Left ventricle myocardium inferior (tissue), 1 donor: ENCODE results near the gene SBF2. TPM values are rescaled to one million over a fixed set of nuclear protein-coding genes. Genes with fewer than 3 reads are reported as not detected.

Source experiments
- DNase-seq: peaks from one replicate; pipeline ENCODE4 v3.0.0-alpha.2; 2020
- H3K27ac ChIP-seq: fragments of 200-600 bp; replicated peaks from 2 replicates; pipeline ENCODE4 v1.8.0; 2021
- H3K27me3 ChIP-seq: fragments of 200-600 bp; 2 replicates; pipeline ENCODE4 v1.8.0; 2021; ENCODE audit warnings: low read depth
- H3K36me3 ChIP-seq: fragments of 200-600 bp; 2 replicates; pipeline ENCODE4 v1.8.0; 2021
- H3K4me1 ChIP-seq: fragments of 200-600 bp; 2 replicates; pipeline ENCODE4 v1.8.0; 2021
- H3K4me3 ChIP-seq: fragments of 200-600 bp; 2 replicates; pipeline ENCODE4 v1.8.0; 2021; ENCODE audit warnings: mild to moderate bottlenecking, moderate library complexity
- H3K9me3 ChIP-seq: fragments of 200-600 bp; replicated peaks from 2 replicates; pipeline ENCODE4 v1.8.0; 2021
- intact Hi-C: fragments of 100-400 bp; cut with micrococcal nuclease; formaldehyde crosslinking; loops from one replicate; pipeline ENCODE4 v1.11.0; 2022
- total RNA-seq: library from RNA; stranded (reverse); fragmentation: NEBNext Ultra II Directional; extraction: Animal tissue kit (Norgen Biotek cat#: 25700); gene quantifications from one replicate; pipeline ENCODE4 v1.2.1, GENCODE V29; 2021
- TF ChIP-seq, protein P1 (sequence below): fragments of 200-600 bp; IDR thresholded peaks from 2 replicates; pipeline ENCODE4 v1.8.0; 2021; ENCODE audit warnings: antibody characterized with exemption, mild to moderate bottlenecking, borderline replicate concordance
- donor health status: DM: no; HTN: yes; CAD: no; lungs with severe emphysema.

Gene SBF2
- total RNA-seq, 1 donor from 2014 or later = 17.8 TPM

DNA sequence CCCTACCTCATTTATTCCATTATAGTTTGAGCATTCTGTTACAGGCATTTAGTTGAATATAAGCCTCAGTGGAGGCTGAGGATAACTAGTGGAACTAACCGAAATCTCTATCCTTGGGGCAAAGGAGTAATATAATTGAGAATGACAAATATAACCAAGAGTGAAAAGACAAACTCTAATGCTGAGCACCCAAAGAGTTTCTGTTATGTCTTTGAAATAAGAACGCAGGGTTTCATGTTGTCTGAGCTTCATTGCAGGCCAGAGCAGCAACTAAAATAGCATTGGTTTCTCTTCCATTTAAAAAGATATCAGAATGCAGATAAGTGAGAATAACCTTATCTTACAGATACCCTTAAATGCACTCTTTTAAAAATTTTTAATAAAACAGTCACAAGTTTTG lies 131.8 kb downstream of the SBF2 start:
- TF ChIP-seq, protein P1, sequence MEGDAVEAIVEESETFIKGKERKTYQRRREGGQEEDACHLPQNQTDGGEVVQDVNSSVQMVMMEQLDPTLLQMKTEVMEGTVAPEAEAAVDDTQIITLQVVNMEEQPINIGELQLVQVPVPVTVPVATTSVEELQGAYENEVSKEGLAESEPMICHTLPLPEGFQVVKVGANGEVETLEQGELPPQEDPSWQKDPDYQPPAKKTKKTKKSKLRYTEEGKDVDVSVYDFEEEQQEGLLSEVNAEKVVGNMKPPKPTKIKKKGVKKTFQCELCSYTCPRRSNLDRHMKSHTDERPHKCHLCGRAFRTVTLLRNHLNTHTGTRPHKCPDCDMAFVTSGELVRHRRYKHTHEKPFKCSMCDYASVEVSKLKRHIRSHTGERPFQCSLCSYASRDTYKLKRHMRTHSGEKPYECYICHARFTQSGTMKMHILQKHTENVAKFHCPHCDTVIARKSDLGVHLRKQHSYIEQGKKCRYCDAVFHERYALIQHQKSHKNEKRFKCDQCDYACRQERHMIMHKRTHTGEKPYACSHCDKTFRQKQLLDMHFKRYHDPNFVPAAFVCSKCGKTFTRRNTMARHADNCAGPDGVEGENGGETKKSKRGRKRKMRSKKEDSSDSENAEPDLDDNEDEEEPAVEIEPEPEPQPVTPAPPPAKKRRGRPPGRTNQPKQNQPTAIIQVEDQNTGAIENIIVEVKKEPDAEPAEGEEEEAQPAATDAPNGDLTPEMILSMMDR = no peak
- Histone ChIP-seq H3K9me3 (peaks cover 19% of the 10 kb centered on the region), H3K4me1 (peaks cover 32% of the 10 kb centered on the region), H3K4me3 (no peak overlapping the region), H3K36me3 (no peaks in the 10 kb centered on the region), H3K27ac (no peak overlapping the region), H3K27me3 (no peaks in the 10 kb centered on the region)
- no peak for DNase-seq
- intact Hi-C loops = no loop called here

DNA sequence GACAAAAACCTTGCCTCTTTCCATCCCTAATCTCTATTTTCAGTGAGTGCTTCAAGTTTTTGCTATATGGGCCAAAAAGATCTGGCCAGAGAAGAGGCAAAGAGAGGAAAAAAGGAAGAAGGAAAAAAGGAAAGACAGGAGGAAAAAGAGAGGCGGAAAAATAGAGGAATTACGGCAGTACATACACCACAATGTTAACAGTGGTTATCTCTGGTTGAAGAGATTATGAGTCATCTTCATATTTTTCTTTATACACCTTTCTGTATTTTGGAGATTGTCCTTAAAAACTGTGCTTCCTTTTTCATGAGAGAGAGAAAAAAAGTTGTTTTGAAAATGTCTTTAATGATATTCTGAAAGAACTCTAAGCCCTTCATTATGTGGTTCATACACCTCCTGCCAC lies 133.7 kb downstream of the SBF2 start:
- TF ChIP-seq, protein P1 = no peak
- Histone ChIP-seq H3K27me3 (no peaks in the 10 kb centered on the region), H3K27ac (no peak overlapping the region), H3K9me3 (peaks cover 23% of the 10 kb centered on the region), H3K4me3 (no peak overlapping the region), H3K4me1 (peaks cover 32% of the 10 kb centered on the region), H3K36me3 (no peaks in the 10 kb centered on the region)
- intact Hi-C loops = no loop called here
- DNase-seq = no peak

DNA sequence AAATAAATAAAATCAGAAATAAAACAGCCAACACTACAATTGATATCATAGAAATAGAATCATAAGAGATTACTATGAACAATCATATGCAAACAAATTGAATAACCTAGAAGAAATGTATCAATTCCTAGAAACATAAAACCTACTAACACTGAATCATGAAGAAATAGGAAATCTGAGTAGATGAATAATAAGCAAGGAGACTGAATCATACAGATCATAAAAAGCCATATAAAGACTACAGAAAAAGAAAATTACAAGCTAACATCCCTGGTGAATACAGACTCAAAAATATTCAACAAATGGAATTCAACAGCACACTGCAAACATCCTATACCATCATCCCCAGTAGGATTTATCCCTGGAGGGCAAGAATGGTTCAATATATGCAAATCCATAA lies 135.6 kb downstream of the SBF2 start:
- Histone ChIP-seq H3K4me3 (no peak overlapping the region), H3K9me3 (peaks cover 23% of the 10 kb centered on the region), H3K27me3 (no peaks in the 10 kb centered on the region), H3K36me3 (no peaks in the 10 kb centered on the region), H3K27ac (no peak overlapping the region), H3K4me1 (peaks cover 24% of the 10 kb centered on the region)
- intact Hi-C loops = no loop called here
- TF ChIP-seq, protein P1 = no peak
- no peak for DNase-seq

DNA sequence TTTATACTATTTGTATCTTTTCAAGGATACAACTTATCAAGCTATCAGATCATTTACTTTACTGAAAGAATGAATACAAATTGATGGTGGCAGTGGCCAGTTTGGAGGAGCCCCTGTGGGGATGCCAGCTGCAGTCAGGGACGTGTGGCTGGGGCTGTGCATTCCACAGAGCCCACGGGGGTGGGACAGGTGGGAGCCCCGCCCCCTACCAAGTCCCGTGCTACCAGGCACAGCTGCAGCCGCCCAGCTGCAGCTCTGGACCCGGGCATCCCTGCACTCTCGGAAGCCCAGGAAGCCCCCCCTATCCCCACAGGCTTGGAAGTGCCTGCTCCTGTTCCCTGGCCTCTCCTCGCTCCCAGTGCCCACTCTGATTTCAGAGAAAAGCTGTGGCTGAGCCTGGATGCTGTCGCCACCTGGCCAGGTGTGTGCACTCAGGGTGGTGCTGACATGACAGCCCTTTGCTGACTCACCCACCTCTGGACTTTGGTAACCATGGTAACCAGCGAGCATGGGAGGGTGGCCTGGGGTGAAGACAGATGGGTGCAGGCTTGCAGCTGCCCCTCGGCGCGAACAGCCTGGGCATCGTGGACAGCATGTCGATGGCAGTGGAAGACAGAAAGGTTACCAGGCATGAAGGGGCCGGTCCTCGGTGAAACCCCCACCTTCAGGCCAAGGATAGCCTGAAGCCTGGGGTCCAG lies 138.1 kb downstream of the SBF2 start:
- intact Hi-C loops = no loop called here
- TF ChIP-seq, protein P1 = no peak
- H3K4me3 ChIP-seq = no peak overlapping the region
- H3K9me3 ChIP-seq = peaks cover 23% of the 10 kb centered on the region
- H3K27me3 ChIP-seq = no peaks in the 10 kb centered on the region
- H3K4me1 ChIP-seq = no peaks in the 10 kb centered on the region
- H3K36me3 ChIP-seq = no peaks in the 10 kb centered on the region
- no peak overlapping the region for H3K27ac ChIP-seq
- no peak for DNase-seq

DNA sequence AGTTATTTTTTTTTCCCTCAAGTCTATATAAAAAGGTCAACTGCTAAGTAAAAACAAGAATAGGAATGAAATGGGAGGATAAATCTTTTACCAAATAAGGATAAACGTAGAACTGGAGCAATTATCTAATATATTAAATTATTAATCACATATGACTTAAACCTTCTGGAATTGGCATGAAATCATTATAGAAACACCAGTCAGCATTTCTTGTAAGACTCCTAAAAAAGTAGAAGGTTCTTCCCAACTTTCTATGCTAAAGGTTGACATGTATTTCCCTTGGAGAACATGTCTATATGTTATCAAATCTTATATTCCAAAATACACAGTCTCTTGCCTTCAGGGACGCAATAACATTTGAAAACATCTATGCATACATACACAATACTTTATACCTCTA lies 143.2 kb downstream of the SBF2 start:
- TF ChIP-seq, protein P1 = no peak
- H3K27me3 ChIP-seq = no peaks in the 10 kb centered on the region
- H3K9me3 ChIP-seq = peaks cover 5% of the 10 kb centered on the region
- no peak overlapping the region for H3K4me3 ChIP-seq
- H3K4me1 ChIP-seq = peaks cover 5% of the 10 kb centered on the region
- H3K27ac ChIP-seq = no peak overlapping the region
- intact Hi-C loops = no loop called here
- no peak for DNase-seq
- no peaks in the 10 kb centered on the region for H3K36me3 ChIP-seq
